NCI-H1694 (cell line): Measurements from ENCODE around the gene VPS45.
"Not testable (repeated sequence)": the region's sequence is repeated elsewhere in the genome, so short reads cannot be mapped to it uniquely, and the experiment has no call there.

Experiments used
- DNase-seq: peaks from one replicate; lab custom pipeline; 2025; lab: John Stamatoyannopoulos, UW

Gene VPS45

GRCh38 chr1:150067184-150068108, at the start of gene VPS45:
Gene VPS45, plus strand, starts transcription at chr1:150067776. Its CDS starts 82 bp downstream, at chr1:150067858.
- DNase-seq: peak; percentile 97

- no peak for DNase-seq
These were observed 49.4 kb upstream of the VPS45 start for GRCh38 chr1:150018165-150018564.

GRCh38 chr1:150020711-150021110, 46.9 kb upstream of the VPS45 start:
- DNase-seq: no peak

GRCh38 chr1:150021191-150021694, 46.3 kb upstream of the VPS45 start:
- no peak for DNase-seq

GRCh38 chr1:150022357-150022756, 45.2 kb upstream of the VPS45 start:
- DNase-seq: no peak

- no peak for DNase-seq
These were observed 43.4 kb upstream of the VPS45 start for GRCh38 chr1:150024156-150024555.

- DNase-seq: no peak
These were observed 39.3 kb upstream of the VPS45 start for GRCh38 chr1:150028322-150028721.

GRCh38 chr1:150034336-150034735, 33.2 kb upstream of the VPS45 start:
- no peak for DNase-seq

GRCh38 chr1:150049926-150050325, 17.6 kb upstream of the VPS45 start:
- DNase-seq: no peak

GRCh38 chr1:150051089-150051373, 16.5 kb upstream of the VPS45 start:
- no peak for DNase-seq

- not testable (repeated sequence) for DNase-seq
These were observed 15.6 kb upstream of the VPS45 start for GRCh38 chr1:150051905-150052412.

- DNase-seq: no peak
These were observed 13.7 kb upstream of the VPS45 start for GRCh38 chr1:150053926-150054325.

GRCh38 chr1:150055507-150055906, 12.1 kb upstream of the VPS45 start:
- DNase-seq: not testable (repeated sequence)

GRCh38 chr1:150056407-150056806, 11.2 kb upstream of the VPS45 start:
- no peak for DNase-seq

- DNase-seq: no peak
These were observed 7.3 kb upstream of the VPS45 start for GRCh38 chr1:150060260-150060659.

- DNase-seq: no peak
These were observed 5.9 kb upstream of the VPS45 start for GRCh38 chr1:150061632-150062101.

- no peak for DNase-seq
These were observed 5.5 kb upstream of the VPS45 start for GRCh38 chr1:150062113-150062512.

- no peak for DNase-seq
These were observed 2.2 kb upstream of the VPS45 start for GRCh38 chr1:150065184-150065871.

- no peak for DNase-seq
These were observed 1.2 kb upstream of the VPS45 start for GRCh38 chr1:150066328-150066727.

GRCh38 chr1:150066838-150067183, 765 bp upstream of the VPS45 start:
- peak; percentile 61 for DNase-seq

GRCh38 chr1:150068109-150068435, 496 bp downstream of the VPS45 start:
- DNase-seq: no peak

GRCh38 chr1:150069923-150070322, 2.3 kb downstream of the VPS45 start:
- DNase-seq: no peak

GRCh38 chr1:150072959-150073358, 5.4 kb downstream of the VPS45 start:
- DNase-seq: peak; percentile 12
